GM12892 (cell line): ENCODE measurements around the gene USP46.

Source experiments
- POLR2A ChIP-seq: IDR thresholded peaks from 2 replicates; pipeline ENCODE4 v1.6.1; 2011; ENCODE audit warnings: low read depth, low read length, control low read depth
- POLR2AphosphoS5 ChIP-seq: IDR thresholded peaks from 2 replicates; pipeline ENCODE4 v1.6.1; 2011; ENCODE audit warnings: low read depth, low read length, control low read depth
- TAF1 ChIP-seq: IDR thresholded peaks from 2 replicates; pipeline ENCODE4 v1.6.1; 2011; ENCODE audit warnings: low read depth, mild to moderate bottlenecking, control low read depth, low read length, borderline replicate concordance

- no peak for TF ChIP-seq POLR2A
- no peak for TF ChIP-seq TAF1
- peak; percentile 33; the same call in 1 of the 2 replicates for TF ChIP-seq POLR2AphosphoS5
Observed at GRCh38 chr4:52661966-52662690, 3.0 kb upstream of the USP46 start.
